HepG2 (cell line): Measurements from ENCODE around the gene PRUNE1. TPM values are rescaled to one million over a fixed set of nuclear protein-coding genes. Genes with fewer than 3 reads are reported as not detected.
A peak's percentile ranks its signal among the peaks of the same experiment; 100 is the strongest.

Experiments
- ATAC-seq: fragments of 200-7000 bp; cut with Tn5 transposase; 3 replicates; pipeline ENCODE4 v1.9.1; 2020; ENCODE audit warnings: mild to moderate bottlenecking, moderate library complexity
- BruUV-seq: library from RNA; stranded (reverse); fragments of 400-500 nt; replicated peaks from 2 replicates; lab custom pipeline; 2021; lab: Mats Ljungman, UMichigan
- CTCF ChIA-PET: fragments of 300-600 bp; formaldehyde crosslinking; extraction: SDS; loops from one replicate; lab custom pipeline; 2021; ENCODE audit warnings: low total read pairs, inconsistent platforms, low intra/inter-chr PET ratio; lab: Yijun Ruan, JAX
- POLR2A ChIA-PET: fragments of 350-600 bp; sonication (Branson Sonifier 250); formaldehyde crosslinking; loops from one replicate; lab custom pipeline; 2020; ENCODE audit warnings: antibody characterized with exemption, inconsistent platforms; lab: Yijun Ruan, JAX
- DNase-seq: peaks from one replicate; pipeline ENCODE4 v3.0.0-alpha.2; 2015; ENCODE audit warnings: low spot score
- FAIRE-seq: peaks from 3 replicates; lab custom pipeline; 2011; peaks lifted over from hg19 to GRCh38; lab: Jason Lieb, UNC
- H2AFZ ChIP-seq: one replicate; pipeline ENCODE4 v1.6.1; 2011; ENCODE audit warnings: low read length, inconsistent platforms
- H3K27ac ChIP-seq: fragments of 300-600 bp; 3 replicates; pipeline ENCODE4 v1.8.0; 2011; ENCODE audit warnings: mixed run types, mild to moderate bottlenecking, mixed read lengths, low read length, inconsistent platforms; ENCODE audit not compliant: insufficient read depth; ENCODE audit errors: extremely low read length
- H3K27me3 ChIP-seq, 2 experiments: fragments of 200-600 bp in 1 of 2; 2 replicates in 1 of 2; 3 replicates in 1 of 2; pipeline versions ENCODE4 v1.6.0 to v1.8.0; 2011; ENCODE audit warnings: low read length in 2 of 2, mild to moderate bottlenecking in 2 of 2, moderate library complexity in 2 of 2, inconsistent platforms in 1 of 2; ENCODE audit not compliant: insufficient read depth in 2 of 2, control insufficient read depth in 1 of 2
- H3K36me3 ChIP-seq, 2 experiments: fragments of 200-600 bp in 1 of 2; replicated peaks in 1 of 2; 2 replicates in 1 of 2; 3 replicates in 1 of 2; pipeline versions ENCODE4 v1.5.1 to v1.8.0; 2011; ENCODE audit warnings: low read length in 2 of 2, inconsistent platforms in 1 of 2; ENCODE audit not compliant: insufficient read depth in 2 of 2, control insufficient read depth in 1 of 2
- H3K4me1 ChIP-seq: 2 replicates; pipeline ENCODE4 v1.5.1; 2012; ENCODE audit warnings: low read length, inconsistent platforms; ENCODE audit not compliant: insufficient read depth
- H3K4me2 ChIP-seq: 2 replicates; pipeline ENCODE4 v1.6.0; 2011; ENCODE audit warnings: low read depth, low read length, inconsistent platforms
- H3K4me3 ChIP-seq, 3 experiments: fragments of 200-600 bp in 1 of 3; sonication (generic), shearing (Covaris generic) in 1 of 3; replicated peaks in 1 of 3; 2 replicates each; pipeline ENCODE4 v1.5.1; 2011 to 2016; ENCODE audit warnings: low read length in 3 of 3, inconsistent platforms in 2 of 3, low read depth in 2 of 3, mild to moderate bottlenecking in 2 of 3, control low read depth in 1 of 3, mixed read lengths in 1 of 3; ENCODE audit not compliant: insufficient read depth in 1 of 3
- H3K79me2 ChIP-seq: one replicate; pipeline ENCODE4 v1.6.1; 2011; ENCODE audit warnings: low read length, inconsistent platforms; ENCODE audit not compliant: insufficient read depth
- H3K9ac ChIP-seq: 2 replicates; pipeline ENCODE4 v1.6.0; 2011; ENCODE audit warnings: mild to moderate bottlenecking, low read depth, low read length, inconsistent platforms; ENCODE audit not compliant: insufficient read depth
- H3K9me3 ChIP-seq: 2 replicates; pipeline ENCODE4 v1.5.1; 2012; ENCODE audit warnings: mild to moderate bottlenecking, low read length
- H4K20me1 ChIP-seq: 2 replicates; pipeline ENCODE4 v1.6.0; 2011; ENCODE audit warnings: inconsistent platforms, mild to moderate bottlenecking, low read length, moderate library complexity; ENCODE audit not compliant: insufficient read depth
- ATF2 ChIP-seq: sonication (generic); formaldehyde crosslinking; IDR thresholded peaks from 2 replicates; pipeline ENCODE4 v1.4.0; 2020; ENCODE audit warnings: missing genetic modification reagents
- CREB3 ChIP-seq: sonication (generic); formaldehyde crosslinking; IDR thresholded peaks from 2 replicates; pipeline ENCODE4 v1.5.0; 2020; ENCODE audit warnings: missing genetic modification reagents
- DDIT3 ChIP-seq: sonication (generic); formaldehyde crosslinking; IDR thresholded peaks from 2 replicates; pipeline ENCODE4 v1.4.0; 2020; ENCODE audit warnings: mild to moderate bottlenecking, missing genetic modification reagents
- GATA4 ChIP-seq: sonication (generic); IDR thresholded peaks from 2 replicates; pipeline ENCODE4 v1.6.1; 2016; ENCODE audit warnings: antibody characterized with exemption, low read depth, borderline replicate concordance
- POGK ChIP-seq: sonication (generic); formaldehyde crosslinking; conservative IDR thresholded peaks from 2 replicates; pipeline ENCODE4 v1.8.0; 2022; ENCODE audit warnings: mild to moderate bottlenecking, moderate library complexity, missing genetic modification reagents
- SAP130 ChIP-seq: IDR thresholded peaks from 2 replicates; pipeline ENCODE4 v1.6.1; 2016; ENCODE audit warnings: low read depth
- SNAPC5 ChIP-seq: sonication (generic); formaldehyde crosslinking; IDR thresholded peaks from 2 replicates; pipeline ENCODE4 v1.8.1; 2023; ENCODE audit warnings: mild to moderate bottlenecking, missing genetic modification reagents, borderline replicate concordance
- SOX5 ChIP-seq: IDR thresholded peaks from 2 replicates; pipeline ENCODE4 v1.6.1; 2016; ENCODE audit warnings: borderline replicate concordance
- SPEN ChIP-seq: sonication (generic); formaldehyde crosslinking; IDR thresholded peaks from 2 replicates; pipeline ENCODE4 v1.5.1; 2020; ENCODE audit warnings: low read depth, mild to moderate bottlenecking, missing genetic modification reagents
- SRSF4 ChIP-seq: fragments of 200-400 bp; formaldehyde crosslinking; IDR thresholded peaks from one replicate; pipeline ENCODE4 v1.6.1; 2018; ENCODE audit warnings: mild to moderate bottlenecking, low read depth, low read length, moderate library complexity; ENCODE audit not compliant: poor library complexity, severe bottlenecking
- ZBTB7A ChIP-seq: sonication (generic); formaldehyde crosslinking; IDR thresholded peaks from 2 replicates; pipeline ENCODE4 v1.8.0; 2022; ENCODE audit warnings: mild to moderate bottlenecking, missing genetic modification reagents
- ZNF263 ChIP-seq: sonication (generic); formaldehyde crosslinking; IDR thresholded peaks from 2 replicates; pipeline ENCODE4 v1.4.0; 2020; ENCODE audit warnings: missing genetic modification reagents
- ZNF275 ChIP-seq: sonication (generic); formaldehyde crosslinking; IDR thresholded peaks from 2 replicates; pipeline ENCODE4 v1.8.0; 2022; ENCODE audit warnings: missing genetic modification reagents, mild to moderate bottlenecking, inconsistent platforms, borderline replicate concordance
- ZNF543 ChIP-seq: sonication (generic); formaldehyde crosslinking; IDR thresholded peaks from 2 replicates; pipeline ENCODE4 v1.4.0; 2020; ENCODE audit warnings: mild to moderate bottlenecking, missing genetic modification reagents
- ZNF768 ChIP-seq: sonication (generic); formaldehyde crosslinking; IDR thresholded peaks from 2 replicates; pipeline ENCODE4 v1.4.0; 2020; ENCODE audit warnings: missing genetic modification reagents
- WGBS: methylation state at CpG from one replicate; pipeline ENCODE4 v1.1.6; 2017; ENCODE audit warnings: low lambda C conversion rate; 5-methylcytosine and 5-hydroxymethylcytosine counted together
- in situ Hi-C: cut with HindIII; loops from 2 replicates; pipeline ENCODE4 v1.10.0; 2017; ENCODE audit warnings: low pct_unique_long_range_greater_than_20kb; ENCODE audit not compliant: extremely low pct_ligation_motif_present
- intact Hi-C: fragments of 100-400 bp; cut with micrococcal nuclease; formaldehyde crosslinking; loops from one replicate; pipeline ENCODE4 v1.10.0; 2022; ENCODE audit not compliant: unreplicated experiment
- polyA plus RNA-seq, 8 experiments: library from polyadenylated mRNA; depleted of rRNA in 3 of 8; stranded (reverse) in 7 of 8; unstranded in 1 of 8; fragments of >200 nt; fragmentation: Illumina TruSeq in 4 of 8; extraction: Trizol in 4 of 8; gene quantifications; 2 replicates each; pipeline versions ENCODE4 v1.2.1 to v1.2.3, GENCODE V29; 2011 to 2016; ENCODE audit warnings: low read depth in 4 of 8, missing spikeins in 1 of 8, mixed read lengths in 1 of 8; ENCODE audit not compliant: insufficient read depth in 1 of 8
- total RNA-seq, 5 experiments: library from RNA; depleted of rRNA; stranded (reverse); fragments of >200 nt; fragmentation: Illumina TruSeq; extraction: Trizol; gene quantifications; 2 replicates each; pipeline ENCODE4 v1.2.3, GENCODE V29; 2016; ENCODE audit warnings: low read depth in 1 of 5

PRUNE1 gene
- total and polyA plus RNA-seq, 2 of the 13 experiments (the other 11 are each of a cell fraction or from before 2014, with no cell fraction given) = 19.0 to 31.9 TPM

GRCh38 chr1:151005729-151006319 is 2.4 kb upstream of the PRUNE1 start (continued):
- TF ChIP-seq ATF2 (CRISPR knock-in tag) = no peak
- TF ChIP-seq ZNF768 = no peak
- no peak for TF ChIP-seq DDIT3
- no peak for TF ChIP-seq POGK (CRISPR knock-in tag)
- TF ChIP-seq SPEN (CRISPR knock-in tag) = peak; percentile 10; the same call in 1 of the 2 replicates
- TF ChIP-seq ZBTB7A (CRISPR knock-in tag) = no peak

- Histone ChIP-seq H3K9ac (peak within 1 kb of the TSS; percentile 98), H3K27ac (peak within 1 kb of the TSS; percentile 100), H3K79me2 (peaks cover 34% of the 10 kb centered on the region), H3K36me3 (peaks cover 1 to 9% of the 10 kb centered on the region in 2 experiments; a peak in 3 of 5 replicates), H2AFZ (no peak within 1 kb of the TSS), H4K20me1 (no peaks in the 10 kb centered on the region), H3K4me2 (peak within 1 kb of the TSS; percentile 99), H3K9me3 (no peaks in the 10 kb centered on the region), H3K27me3 (no peaks in the 10 kb centered on the region; a peak in 1 of 5 replicates), H3K4me3 (peak within 1 kb of the TSS; percentile 61 to 99 (median 69)), H3K4me1 (peaks cover 75% of the 10 kb centered on the region)
- DNase-seq (peak; percentile 95), FAIRE-seq (peak; percentile 95), ATAC-seq (peak; percentile 90)
- intact Hi-C loops = loop anchor here (1.0 to 5.0 kb wide), 3 partner anchors 25 to 41 kb away; partner anchors contain the start of genes C1orf56 and CERS2
- in situ Hi-C loops = no loop called here
- BruUV-seq = TSS peak; percentile 59
- WGBS = 2% methylated on average over 18 of the region's 18 CpGs
- ChIA-PET CTCF (interaction anchor here (2.3 kb wide), 1 partner anchor 27 kb away, joined by 22 read pairs; no protein-coding TSS in a partner anchor), POLR2A (interaction anchor here (0.6 to 9.1 kb wide), 26 partner anchors 11 to 605 kb away, joined by 3 to 150 read pairs (median 4); partner anchors contain the start of genes ANXA9, C1orf56, CERS2 and ENSA)
- TF ChIP-seq CREB3 (no peak), SAP130 (CRISPR knock-in tag) (peak; percentile 3; the same call in 1 of the 2 replicates), ZNF275 (CRISPR knock-in tag) (no peak), GATA4 (no peak), ZNF263 (CRISPR knock-in tag) (peak; percentile 94), SRSF4 (no peak), SNAPC5 (CRISPR knock-in tag) (no peak), SOX5 (CRISPR knock-in tag) (0 out of 2 replicates have a peak, but pooled peaks have one; percentile 48), ZNF543 (CRISPR knock-in tag) (no peak)
Measured at GRCh38 chr1:151006327-151007052, 1.8 kb upstream of the PRUNE1 start, which contains the start of gene MINDY1. TSS of gene MINDY1 (minus strand) at chr1:151006902. CDS start at chr1:151002617, 4,285 bp downstream.
